Measurements from ENCODE around the gene BIRC6.
"Not testable (repeated sequence)": the region's sequence is repeated elsewhere in the genome, so short reads cannot be mapped to it uniquely, and the experiment has no call there.

BIRC6 gene

DNA sequence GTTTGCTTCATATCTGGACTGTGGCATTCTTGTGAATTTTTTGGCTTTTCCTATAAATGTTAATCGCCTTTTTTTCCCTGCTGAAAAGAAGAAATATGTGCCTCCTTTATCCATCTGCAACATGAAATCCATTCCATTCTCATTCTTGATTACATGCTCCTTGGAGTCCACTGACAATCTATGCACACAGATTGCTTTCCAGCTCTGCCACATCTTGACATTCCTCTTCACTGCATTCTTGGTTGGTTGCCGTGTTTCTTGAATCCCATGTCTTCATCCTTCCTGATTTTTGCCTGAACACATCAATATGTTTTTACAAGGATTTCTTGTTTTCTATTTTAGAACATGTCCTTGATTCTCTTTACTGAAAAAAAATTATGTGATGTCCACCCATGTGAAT lies 26.7 kb upstream of the BIRC6 start:
- H3K27ac ChIP-seq (ENCODE audit: low read depth, low read length) = no peak overlapping the region
- no peak overlapping the region for H2BK5ac ChIP-seq (ENCODE audit: low read length)
- no peak overlapping the region for H3K4ac ChIP-seq (ENCODE audit: low read depth, low read length)

DNA sequence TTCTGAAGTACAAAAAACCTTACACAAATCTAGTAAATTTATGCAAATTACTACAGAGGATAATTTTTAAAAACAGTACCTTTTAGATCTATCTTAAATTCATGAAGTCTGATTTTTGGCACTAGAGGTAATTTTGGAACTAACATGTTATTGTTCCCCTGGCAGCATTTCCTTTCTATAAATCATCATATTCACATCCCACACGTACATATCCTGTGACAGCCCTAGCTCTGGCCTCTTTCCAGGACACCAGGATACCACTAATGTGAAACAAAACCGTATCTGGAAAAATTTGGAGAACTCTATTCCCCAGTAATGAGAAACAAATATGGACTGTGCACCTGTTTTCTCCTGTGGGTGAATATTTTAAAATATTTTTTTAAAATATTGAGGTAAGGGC lies 14.0 kb upstream of the BIRC6 start:
- no peak overlapping the region for H2BK15ac ChIP-seq (replicated peaks; ENCODE audit: low read depth)
- H3K9ac ChIP-seq (ENCODE audit: low read length) = no peak overlapping the region
- no peaks in the 10 kb centered on the region for H3K79me2 ChIP-seq (ENCODE audit: control insufficient read depth, insufficient read depth, low read length)
- no peak overlapping the region for H3K4me2 ChIP-seq (ENCODE audit: low read length)
- H3K27me3 ChIP-seq (ENCODE audit: insufficient read depth, low read length, poor library complexity) = no peaks in the 10 kb centered on the region
- H3K23ac ChIP-seq (ENCODE audit: low read length) = no peak overlapping the region
- no peak overlapping the region for H3K18ac ChIP-seq (ENCODE audit: low read length)
- no peak overlapping the region for H3K56ac ChIP-seq (ENCODE audit: low read length)
- H2BK120ac ChIP-seq (ENCODE audit: low read depth, low read length) = no peak overlapping the region
- no peak overlapping the region for H4K5ac ChIP-seq (ENCODE audit: low read length)
- H3K79me1 ChIP-seq (ENCODE audit: low read length) = no peaks in the 10 kb centered on the region
- no peak overlapping the region for H2BK5ac ChIP-seq (ENCODE audit: low read length)
- no peaks in the 10 kb centered on the region for H3K4me1 ChIP-seq (ENCODE audit: control insufficient read depth, low read depth, low read length)
- DNase-seq = no peak
- H3K36me3 ChIP-seq (ENCODE audit: control insufficient read depth, insufficient read depth, low read length) = no peaks in the 10 kb centered on the region
- no peak overlapping the region for H4K8ac ChIP-seq (ENCODE audit: low read depth, low read length)
- WGBS (ENCODE audit: extremely low coverage, insufficient coverage, low lambda C conversion rate) = no CpG with 5 or more reads among the region's 2 CpGs
- no peak overlapping the region for H3K4me3 ChIP-seq (ENCODE audit: low read length)
- H3K27ac ChIP-seq (ENCODE audit: low read depth, low read length) = no peak overlapping the region
- no peak overlapping the region for H3K4ac ChIP-seq (ENCODE audit: low read depth, low read length)
- no peak overlapping the region for H2AK5ac ChIP-seq (ENCODE audit: low read length)

More for the DNA sequence above, 26.7 kb upstream of the BIRC6 start:
- Histone ChIP-seq H4K5ac (ENCODE audit: low read length) (no peak overlapping the region), H4K8ac (ENCODE audit: low read depth, low read length) (no peak overlapping the region), H3K79me2 (ENCODE audit: control insufficient read depth, insufficient read depth, low read length) (no peaks in the 10 kb centered on the region), H3K36me3 (ENCODE audit: control insufficient read depth, insufficient read depth, low read length) (no peaks in the 10 kb centered on the region), H3K18ac (ENCODE audit: low read length) (no peak overlapping the region), H3K56ac (ENCODE audit: low read length) (no peak overlapping the region), H3K9ac (ENCODE audit: low read length) (no peak overlapping the region), H3K79me1 (ENCODE audit: low read length) (no peaks in the 10 kb centered on the region), H3K4me3 (ENCODE audit: low read length) (no peak overlapping the region), H2BK15ac (replicated peaks; ENCODE audit: low read depth) (no peak overlapping the region), H3K4me1 (ENCODE audit: control insufficient read depth, low read depth, low read length) (no peaks in the 10 kb centered on the region), H3K4me2 (ENCODE audit: low read length) (no peak overlapping the region), H2AK5ac (ENCODE audit: low read length) (no peak overlapping the region), H3K23ac (ENCODE audit: low read length) (no peak overlapping the region), H2BK120ac (ENCODE audit: low read depth, low read length) (no peak overlapping the region), H3K27me3 (ENCODE audit: insufficient read depth, low read length, poor library complexity) (no peaks in the 10 kb centered on the region)
- no peak for DNase-seq
- no CpG with 5 or more reads among the region's 2 CpGs for WGBS (ENCODE audit: extremely low coverage, insufficient coverage, low lambda C conversion rate)

DNA sequence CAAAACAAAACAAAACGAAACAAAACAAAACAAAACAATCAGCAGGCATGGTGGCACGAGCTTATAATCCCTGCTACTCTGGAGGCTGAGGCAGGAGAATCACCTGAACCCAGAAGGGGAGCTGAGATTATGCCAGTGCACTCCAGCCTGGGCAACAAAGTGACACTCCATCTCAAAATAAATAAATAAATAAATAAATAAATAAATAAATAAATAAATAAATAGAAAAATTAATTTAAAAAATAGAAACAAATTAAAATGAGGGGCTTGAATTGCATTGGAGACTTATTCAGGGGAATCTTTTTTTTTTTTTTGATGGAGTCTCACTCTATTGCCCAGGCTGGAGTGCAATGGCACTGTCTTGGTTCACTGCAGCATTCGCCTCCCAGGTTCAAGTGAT lies 6.0 kb upstream of the BIRC6 start:
- not testable (repeated sequence) for H3K4me3 ChIP-seq (ENCODE audit: low read length); H2AK5ac ChIP-seq (ENCODE audit: low read length); H3K23ac ChIP-seq (ENCODE audit: low read length); H3K18ac ChIP-seq (ENCODE audit: low read length); DNase-seq; H3K27ac ChIP-seq (ENCODE audit: low read depth, low read length); H2BK15ac ChIP-seq (replicated peaks; ENCODE audit: low read depth); H2BK120ac ChIP-seq (ENCODE audit: low read depth, low read length); H3K4me1 ChIP-seq (ENCODE audit: control insufficient read depth, low read depth, low read length); H3K79me2 ChIP-seq (ENCODE audit: control insufficient read depth, insufficient read depth, low read length); H3K36me3 ChIP-seq (ENCODE audit: control insufficient read depth, insufficient read depth, low read length); H3K4ac ChIP-seq (ENCODE audit: low read depth, low read length); H3K79me1 ChIP-seq (ENCODE audit: low read length); H4K8ac ChIP-seq (ENCODE audit: low read depth, low read length); H3K56ac ChIP-seq (ENCODE audit: low read length); H3K4me2 ChIP-seq (ENCODE audit: low read length); H4K5ac ChIP-seq (ENCODE audit: low read length); H3K27me3 ChIP-seq (ENCODE audit: insufficient read depth, low read length, poor library complexity); H3K9ac ChIP-seq (ENCODE audit: low read length); H2BK5ac ChIP-seq (ENCODE audit: low read length)
- WGBS (ENCODE audit: extremely low coverage, insufficient coverage, low lambda C conversion rate) = no CpG with 5 or more reads among the region's 3 CpGs

DNA sequence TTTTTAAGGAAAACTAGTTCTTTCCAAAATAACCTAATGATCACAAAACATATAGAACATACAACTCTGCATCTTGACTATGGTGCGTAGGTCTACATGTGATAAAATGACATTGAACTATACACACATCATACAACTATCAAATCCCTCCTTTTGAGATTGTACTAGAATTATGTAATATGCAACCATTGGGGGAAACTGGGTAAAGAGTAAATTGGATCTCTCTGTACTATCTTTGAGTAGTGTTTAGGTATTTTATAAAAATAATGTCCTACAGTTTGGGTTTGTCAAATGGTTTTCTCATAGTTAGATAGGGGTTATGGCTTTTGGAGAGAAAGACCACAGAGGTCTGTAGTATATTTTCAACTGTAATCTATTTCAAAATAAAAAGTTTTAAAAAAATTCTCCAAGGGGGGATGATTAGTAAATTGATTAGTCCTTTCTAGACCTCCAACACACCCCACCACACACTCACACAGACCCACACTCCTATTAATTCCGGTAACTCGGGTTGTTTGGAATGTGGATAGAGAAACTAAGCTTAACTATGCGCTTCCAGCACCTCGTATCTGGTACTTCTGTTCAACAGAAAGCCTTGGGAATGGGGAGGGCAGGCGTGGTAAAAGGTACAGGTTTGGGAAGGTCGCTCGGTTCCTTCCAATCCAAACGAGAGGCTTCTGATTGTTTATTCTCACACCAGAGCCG lies 695 bp upstream of the BIRC6 start:
- H3K79me2 ChIP-seq (ENCODE audit: control insufficient read depth, insufficient read depth, low read length) = peaks cover 36% of the 10 kb centered on the region
- no peak overlapping the region for H2BK15ac ChIP-seq (replicated peaks; ENCODE audit: low read depth)
- H2AK5ac ChIP-seq (ENCODE audit: low read length) = no peak overlapping the region
- peak overlapping the region; percentile 98 for H3K9ac ChIP-seq (ENCODE audit: low read length)
- H2BK5ac ChIP-seq (ENCODE audit: low read length) = peak overlapping the region; percentile 88
- H3K27ac ChIP-seq (ENCODE audit: low read depth, low read length) = peak overlapping the region; percentile 96
- no peak overlapping the region for H2BK120ac ChIP-seq (ENCODE audit: low read depth, low read length)
- H3K36me3 ChIP-seq (ENCODE audit: control insufficient read depth, insufficient read depth, low read length) = no peaks in the 10 kb centered on the region
- WGBS (ENCODE audit: extremely low coverage, insufficient coverage, low lambda C conversion rate) = no CpG with 5 or more reads among the region's 10 CpGs
- H3K4me3 ChIP-seq (ENCODE audit: low read length) = peak overlapping the region; percentile 85
- peak overlapping the region; percentile 68 for H3K18ac ChIP-seq (ENCODE audit: low read length)
- peak overlapping the region; percentile 99 for H3K56ac ChIP-seq (ENCODE audit: low read length)
- H4K5ac ChIP-seq (ENCODE audit: low read length) = peak overlapping the region; percentile 81
- H3K4me1 ChIP-seq (ENCODE audit: control insufficient read depth, low read depth, low read length) = peaks cover 3% of the 10 kb centered on the region
- H3K4me2 ChIP-seq (ENCODE audit: low read length) = peak overlapping the region; percentile 83
- no peaks in the 10 kb centered on the region for H3K27me3 ChIP-seq (ENCODE audit: insufficient read depth, low read length, poor library complexity)
- peak overlapping the region; percentile 73 for H3K4ac ChIP-seq (ENCODE audit: low read depth, low read length)
- H4K8ac ChIP-seq (ENCODE audit: low read depth, low read length) = no peak overlapping the region
- H3K23ac ChIP-seq (ENCODE audit: low read length) = no peak overlapping the region
- peaks cover 4% of the 10 kb centered on the region for H3K79me1 ChIP-seq (ENCODE audit: low read length)
- DNase-seq = peak; percentile 79

DNA sequence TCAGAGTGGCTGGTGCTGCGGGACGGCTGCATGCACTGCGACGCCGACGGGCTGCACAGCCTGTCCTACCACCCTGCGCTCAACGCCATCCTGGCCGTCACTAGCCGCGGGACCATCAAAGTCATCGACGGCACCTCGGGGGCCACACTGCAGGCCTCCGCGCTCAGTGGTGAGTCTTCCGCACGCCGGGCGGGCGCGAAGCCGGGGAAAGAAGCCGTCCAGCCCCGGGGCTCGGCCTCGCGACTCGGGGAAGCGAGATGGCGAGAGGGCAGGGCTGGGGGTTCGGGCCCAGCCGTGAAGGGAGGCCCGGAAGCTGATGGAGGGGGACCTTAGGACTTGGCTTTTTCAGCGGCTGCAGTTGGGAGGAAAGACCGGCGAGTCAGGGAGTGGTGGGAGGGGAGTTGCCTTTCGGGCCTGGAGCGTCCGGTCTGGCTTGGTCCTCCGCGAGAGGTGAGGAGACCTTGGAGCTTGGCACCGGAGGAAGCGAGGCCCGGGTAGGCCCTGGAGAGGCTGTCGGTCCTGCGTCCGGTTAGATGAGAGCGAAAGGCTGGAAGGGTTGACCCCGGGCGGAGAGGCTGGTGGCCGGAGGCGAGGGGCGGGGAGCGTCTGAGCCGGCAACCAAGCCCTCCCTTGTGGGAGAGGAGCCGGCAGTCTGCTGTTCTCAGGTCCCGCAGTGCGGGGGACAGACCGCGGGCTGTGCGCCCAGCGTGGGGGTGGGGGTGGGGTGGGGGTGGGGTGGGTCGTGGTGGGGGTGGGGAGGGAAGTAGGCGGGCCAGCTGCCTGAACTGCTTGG lies 691 bp downstream of the BIRC6 start:
- H2BK5ac ChIP-seq (ENCODE audit: low read length) = peak overlapping the region; percentile 87
- H4K5ac ChIP-seq (ENCODE audit: low read length) = no peak overlapping the region
- H3K4ac ChIP-seq (ENCODE audit: low read depth, low read length) = peak overlapping the region; percentile 1
- peaks cover 4% of the 10 kb centered on the region for H3K79me1 ChIP-seq (ENCODE audit: low read length)
- no peak overlapping the region for H2BK120ac ChIP-seq (ENCODE audit: low read depth, low read length)
- H3K27me3 ChIP-seq (ENCODE audit: insufficient read depth, low read length, poor library complexity) = no peaks in the 10 kb centered on the region
- H3K9ac ChIP-seq (ENCODE audit: low read length) = peak overlapping the region; percentile 99
- H4K8ac ChIP-seq (ENCODE audit: low read depth, low read length) = no peak overlapping the region
- peak overlapping the region; percentile 54 for H3K18ac ChIP-seq (ENCODE audit: low read length)
- no peak overlapping the region for H2BK15ac ChIP-seq (replicated peaks; ENCODE audit: low read depth)
- WGBS (ENCODE audit: extremely low coverage, insufficient coverage, low lambda C conversion rate) = no CpG with 5 or more reads among the region's 65 CpGs
- H2AK5ac ChIP-seq (ENCODE audit: low read length) = no peak overlapping the region
- no peaks in the 10 kb centered on the region for H3K36me3 ChIP-seq (ENCODE audit: control insufficient read depth, insufficient read depth, low read length)
- H3K27ac ChIP-seq (ENCODE audit: low read depth, low read length) = peak overlapping the region; percentile 96
- peaks cover 3% of the 10 kb centered on the region for H3K4me1 ChIP-seq (ENCODE audit: control insufficient read depth, low read depth, low read length)
- peak overlapping the region; percentile 89 for H3K23ac ChIP-seq (ENCODE audit: low read length)
- H3K4me2 ChIP-seq (ENCODE audit: low read length) = peak overlapping the region; percentile 100
- peak; percentile 70 for DNase-seq
- H3K79me2 ChIP-seq (ENCODE audit: control insufficient read depth, insufficient read depth, low read length) = peaks cover 50% of the 10 kb centered on the region
- peak overlapping the region; percentile 99 for H3K4me3 ChIP-seq (ENCODE audit: low read length)
- peak overlapping the region; percentile 99 for H3K56ac ChIP-seq (ENCODE audit: low read length)
